Stimulated activated naive CD4-positive, alpha-beta T cell (primary cell): Measurements from ENCODE around the gene LZTS3.
A peak's percentile ranks its signal among the peaks of the same experiment; 100 is the strongest.
"Not testable (repeated sequence)": the region's sequence is repeated elsewhere in the genome, so short reads cannot be mapped to it uniquely, and the experiment has no call there.

Experiments
- DNase-seq, 6 experiments: peaks; one replicate each; lab custom pipeline; 2025; lab: John Stamatoyannopoulos, UW

LZTS3 gene

DNA sequence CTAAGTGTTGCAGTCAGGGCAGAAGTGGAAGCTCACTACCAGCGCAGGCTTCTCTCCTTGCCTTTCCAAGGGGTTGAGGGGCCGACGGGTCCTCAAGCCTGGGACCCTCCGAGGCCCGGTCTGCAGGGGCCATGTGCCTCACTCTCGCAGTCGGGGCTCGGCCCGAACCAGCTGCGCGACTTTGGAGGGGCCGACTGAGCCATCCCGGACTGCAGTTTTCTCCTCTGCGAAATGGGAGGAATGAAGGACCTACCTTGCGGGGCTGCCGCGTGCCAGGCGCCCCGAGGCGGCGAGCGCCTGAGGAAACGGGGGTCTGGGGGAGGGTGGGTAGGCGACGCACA is 5.6 kb downstream of the LZTS3 start:
- no peak for DNase-seq

DNA sequence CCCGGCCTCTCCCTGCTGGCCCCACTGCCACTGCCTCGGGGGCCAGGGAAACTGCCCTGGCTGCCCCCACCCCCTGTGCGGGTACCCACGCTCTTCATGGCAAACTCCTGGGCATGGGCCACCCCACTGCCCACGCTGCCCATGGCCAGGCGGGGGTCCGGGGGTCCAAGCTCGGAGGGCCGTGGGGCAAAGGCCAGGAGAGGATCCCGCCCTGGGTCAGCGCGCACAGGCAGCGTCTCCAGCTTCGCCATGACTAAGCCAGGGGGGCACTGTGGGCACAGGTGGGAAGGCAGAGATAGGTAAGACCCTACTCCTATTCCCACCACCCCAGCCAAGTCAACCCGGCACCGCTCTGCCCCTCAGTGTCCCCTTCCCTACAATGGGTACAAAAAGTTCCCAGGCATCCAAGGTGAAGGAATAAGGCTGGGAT is 6.4 kb downstream of the LZTS3 start:
- DNase-seq = no peak

GRCh38 chr20:3166338-3166912 is 6.9 kb downstream of the LZTS3 start:
- no peak for DNase-seq

GRCh38 chr20:3165473-3166337 is 7.6 kb downstream of the LZTS3 start:
- DNase-seq = no peak

DNA sequence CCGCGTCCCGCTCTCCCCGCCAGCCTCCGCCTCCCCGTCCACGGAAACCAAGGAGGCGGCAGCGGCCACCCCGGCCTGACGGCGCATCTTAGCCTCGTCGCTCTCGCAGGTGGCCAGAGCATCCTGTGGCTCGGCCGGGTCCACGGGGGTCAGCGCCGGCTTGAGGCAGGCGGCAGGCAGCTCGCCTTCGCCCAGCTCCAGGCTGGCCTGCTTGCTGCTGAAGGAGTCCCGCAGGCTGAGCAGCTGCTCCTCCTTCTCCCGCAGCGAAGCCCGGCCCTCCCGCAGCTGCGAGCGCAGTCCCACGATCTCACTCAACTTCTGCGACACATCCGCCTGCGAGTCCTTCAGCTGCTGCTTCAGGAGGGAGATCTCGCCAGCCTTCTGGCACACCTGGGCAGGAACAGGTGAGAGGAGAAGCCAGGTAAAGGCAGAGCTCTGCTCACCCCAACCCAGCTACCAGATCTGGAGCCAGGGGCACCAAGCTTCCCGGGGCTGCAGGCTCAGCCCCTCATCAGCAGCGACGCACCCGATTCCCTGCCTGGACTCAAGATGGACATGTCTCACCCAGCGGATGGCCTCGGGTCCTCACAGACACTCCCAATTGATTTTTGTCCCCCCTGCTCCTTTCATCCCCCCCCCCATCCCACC is 8.5 kb downstream of the LZTS3 start:
- DNase-seq = no peak

DNA sequence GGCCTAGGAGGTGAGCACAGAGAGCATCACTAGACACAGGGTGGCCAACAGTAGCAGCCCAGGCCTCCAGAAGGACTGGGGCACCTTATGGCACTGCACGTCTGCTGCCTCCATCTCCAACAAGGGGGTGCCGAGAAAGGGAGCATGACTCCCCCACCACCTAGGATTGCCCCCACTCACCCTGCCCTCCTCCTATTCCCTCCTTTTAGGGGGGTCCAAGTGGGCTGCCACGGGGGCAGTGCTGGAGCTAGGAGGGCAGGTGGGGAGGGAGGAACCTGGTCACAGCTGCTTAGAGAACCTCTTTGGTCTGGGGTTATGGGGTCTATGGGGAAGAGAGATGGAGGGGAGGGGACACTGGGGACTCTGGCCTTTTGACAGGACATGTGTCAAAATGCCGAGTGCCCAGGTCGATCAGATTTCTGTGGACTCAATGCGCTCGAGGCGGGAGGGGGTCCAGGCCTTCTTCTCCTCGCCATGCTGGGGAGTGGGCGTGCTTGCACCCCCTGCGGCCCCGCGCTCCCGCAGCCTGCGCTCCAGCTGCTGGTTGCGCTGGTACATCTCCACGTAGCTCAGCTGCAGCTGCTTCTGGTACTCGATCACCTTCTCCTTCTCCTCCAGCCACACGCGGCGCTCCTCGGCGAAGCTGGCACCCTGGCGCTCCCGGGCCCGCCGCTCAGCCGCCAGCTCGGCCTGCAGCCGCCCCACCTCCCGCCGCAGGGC is 9.1 kb downstream of the LZTS3 start:
- no peak for DNase-seq

GRCh38 chr20:3163099-3164042 is 10.0 kb downstream of the LZTS3 start:
- no peak for DNase-seq

GRCh38 chr20:3162080-3162611 is 11.2 kb downstream of the LZTS3 start:
- DNase-seq = no peak

DNA sequence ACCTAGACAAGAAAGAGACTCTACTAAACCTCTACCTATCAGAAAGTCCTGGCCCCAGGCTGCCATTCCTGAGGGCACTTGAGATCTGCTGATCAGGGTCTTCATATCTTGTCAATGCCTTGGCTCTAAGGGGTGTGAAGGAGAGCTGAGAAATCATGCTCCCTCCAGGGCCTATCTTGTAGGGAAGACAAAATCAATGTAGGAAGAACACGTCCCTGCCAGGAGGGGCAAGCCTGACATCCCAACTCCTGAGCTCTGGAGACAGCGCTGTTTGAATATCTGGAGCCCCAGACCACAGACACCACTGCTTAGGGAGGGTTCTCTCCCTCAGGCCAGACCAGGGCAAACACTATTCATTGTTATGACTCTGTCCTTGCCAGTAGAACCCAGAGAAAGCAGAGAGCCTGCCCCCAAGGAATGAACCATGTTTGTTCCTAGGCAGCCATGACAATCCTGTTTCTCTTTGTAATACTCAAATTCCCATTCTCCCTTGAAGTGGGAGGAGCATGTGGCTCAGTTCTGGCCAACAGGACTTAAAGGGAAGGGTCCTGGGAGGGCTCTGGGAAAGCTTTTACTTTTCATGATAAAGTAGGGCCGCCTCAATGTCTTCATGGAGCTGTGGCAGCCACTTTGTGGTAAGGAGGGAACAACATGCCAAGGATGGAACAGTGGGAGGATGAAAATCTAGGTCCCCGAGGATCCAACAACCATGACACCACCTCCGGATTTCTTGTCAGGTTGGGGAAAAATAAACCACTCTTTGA is 11.9 kb downstream of the LZTS3 start:
- DNase-seq = no peak

DNA sequence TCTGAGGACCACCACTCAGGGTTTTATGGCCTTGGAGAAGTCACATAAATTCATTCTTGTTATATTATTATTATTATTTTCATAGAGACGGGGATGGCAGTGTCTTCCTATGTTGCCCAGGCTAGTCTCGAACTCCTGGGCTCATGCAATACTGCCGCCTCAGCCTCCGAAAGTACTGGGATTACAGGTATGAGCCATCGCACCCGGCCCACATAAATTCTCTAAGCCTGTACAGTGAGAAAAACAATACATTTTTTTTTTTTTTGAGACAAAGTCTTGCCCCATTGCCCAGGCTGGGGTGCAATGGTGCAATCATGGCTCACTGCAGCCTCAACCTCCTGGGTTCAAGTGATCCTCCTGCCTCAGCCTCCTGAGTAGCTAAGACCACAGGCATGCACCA is 12.9 kb downstream of the LZTS3 start:
- no peak for DNase-seq

DNA sequence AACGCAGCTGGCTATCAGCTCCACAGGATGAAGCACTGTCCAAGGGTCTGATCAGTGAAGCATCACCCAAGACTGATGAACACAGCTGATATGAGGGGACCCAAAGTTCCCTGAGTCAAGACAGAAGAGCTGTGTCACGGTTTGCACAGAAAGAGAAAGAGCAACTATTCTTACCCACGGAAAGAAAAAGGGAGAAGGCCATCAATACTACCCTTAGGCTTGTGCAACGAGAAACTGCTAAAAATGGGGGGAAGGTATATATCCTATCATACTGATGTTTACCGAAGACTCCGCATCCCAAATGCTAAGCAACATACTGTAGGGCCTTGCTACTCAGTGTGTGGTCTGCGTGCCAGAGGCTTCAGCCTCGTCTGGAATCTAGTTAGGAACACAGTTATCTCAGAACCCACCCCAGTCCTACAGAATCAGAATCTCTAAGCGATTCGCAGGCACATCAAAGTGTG is 14.3 kb downstream of the LZTS3 start:
- peak in 1 of 6 experiments; percentile 42 for DNase-seq

- no peak for DNase-seq
Measured at GRCh38 chr20:3157817-3158216, 15.5 kb downstream of the LZTS3 start.

DNA sequence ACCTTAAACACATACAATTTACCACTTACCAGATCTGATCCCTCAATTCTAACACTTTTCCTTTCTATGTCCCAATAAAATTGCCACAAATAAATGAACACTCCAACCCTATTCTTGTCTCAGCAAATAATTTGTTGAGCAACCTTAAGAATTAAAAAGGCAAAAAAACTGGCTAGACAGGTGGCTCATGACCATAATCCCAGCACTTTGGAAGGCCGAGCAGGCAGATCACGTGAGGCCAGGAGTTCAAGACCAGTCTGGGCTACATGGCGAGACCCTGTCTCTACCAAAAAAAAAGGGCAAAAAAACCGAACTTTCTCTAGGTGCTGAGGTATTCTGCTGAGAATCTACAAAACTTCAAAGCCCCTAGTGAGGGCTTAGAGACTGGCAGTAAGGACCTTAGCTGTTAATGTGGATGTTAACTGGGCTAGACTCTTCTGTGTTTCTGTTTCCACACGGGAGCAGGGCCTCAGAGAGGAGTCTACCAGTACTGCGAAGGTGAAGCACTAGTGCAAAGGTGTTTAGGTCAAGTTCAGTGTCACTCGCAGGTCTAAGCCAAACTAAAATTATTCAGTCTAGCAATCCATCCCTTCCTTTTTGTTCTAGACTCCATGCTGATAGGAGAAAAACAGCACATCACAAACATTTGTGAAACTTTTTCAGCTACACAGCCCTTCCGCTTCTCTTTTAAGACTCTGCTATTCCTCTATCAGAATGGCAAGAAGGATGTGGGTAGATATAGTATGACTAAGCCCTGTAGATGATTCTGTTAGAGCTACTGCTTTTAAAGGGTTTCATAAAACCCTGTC is 16.3 kb downstream of the LZTS3 start:
- DNase-seq = peak in 3 of 6 experiments; percentile 46 to 62 (median 57)

GRCh38 chr20:3152057-3152644 is 21.2 kb downstream of the LZTS3 start:
- not testable (repeated sequence) for DNase-seq

GRCh38 chr20:3150908-3151307 is 22.4 kb downstream of the LZTS3 start:
- no peak for DNase-seq

DNA sequence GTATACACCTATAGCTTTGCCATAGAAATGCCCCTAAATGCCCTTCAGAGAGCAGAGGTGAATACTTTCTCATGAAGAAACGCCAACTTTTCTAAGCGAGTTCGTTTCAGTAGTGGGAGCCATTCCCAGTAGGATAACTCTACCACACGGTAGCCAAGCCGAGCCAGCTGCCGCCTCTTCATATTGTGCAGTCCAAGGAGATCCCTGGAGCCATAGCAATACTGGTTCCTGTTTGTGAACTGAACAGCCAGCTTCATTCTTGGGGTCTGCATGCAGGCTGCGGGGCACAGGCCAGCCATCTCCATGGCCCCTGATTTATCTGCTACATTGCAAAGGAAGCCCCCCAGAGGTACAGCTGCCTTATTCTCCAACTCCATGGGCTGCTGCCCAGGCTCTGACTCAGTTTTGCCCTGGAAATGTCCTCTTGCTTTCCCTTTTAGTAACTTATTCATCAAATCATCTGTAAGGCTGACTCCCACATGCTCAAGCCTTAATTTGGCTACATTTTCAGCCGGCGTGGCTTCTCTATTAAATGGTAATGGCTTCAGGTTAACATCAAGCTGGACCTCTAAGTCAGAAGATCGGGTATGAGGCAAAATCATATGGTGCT is 26.5 kb downstream of the LZTS3 start:
- no peak for DNase-seq

DNA sequence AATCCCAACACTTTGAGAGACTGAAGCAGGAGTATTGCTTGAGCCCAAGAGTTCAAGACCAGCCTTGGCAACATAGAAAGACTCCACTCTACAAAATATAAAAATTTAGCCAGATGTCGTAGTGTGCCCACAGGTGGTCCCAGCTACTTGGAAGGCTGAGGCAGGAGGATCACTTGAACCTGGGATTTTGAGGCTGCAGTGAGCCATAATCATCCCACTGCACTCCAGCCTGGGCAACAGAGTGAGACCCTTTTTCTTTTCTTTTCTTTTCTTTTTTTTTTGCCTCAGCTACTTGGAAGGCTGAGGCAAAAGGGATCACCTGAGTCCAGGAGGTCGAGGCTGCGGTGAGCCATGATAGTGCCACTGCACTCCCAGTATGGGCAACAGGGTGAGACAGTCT is 31.6 kb downstream of the LZTS3 start:
- no peak for DNase-seq

GRCh38 chr20:3137492-3137891 is 35.9 kb downstream of the LZTS3 start:
- DNase-seq = no peak
